Measurements from ENCODE around the gene RIMS3. TPM values are rescaled to one million over a fixed set of nuclear protein-coding genes. Genes with fewer than 3 reads are reported as not detected.

The RIMS3 gene
- total RNA-seq, 4 donors from 2014 or later, result 2.7 to 4.0 (median 3.0) TPM

DNA sequence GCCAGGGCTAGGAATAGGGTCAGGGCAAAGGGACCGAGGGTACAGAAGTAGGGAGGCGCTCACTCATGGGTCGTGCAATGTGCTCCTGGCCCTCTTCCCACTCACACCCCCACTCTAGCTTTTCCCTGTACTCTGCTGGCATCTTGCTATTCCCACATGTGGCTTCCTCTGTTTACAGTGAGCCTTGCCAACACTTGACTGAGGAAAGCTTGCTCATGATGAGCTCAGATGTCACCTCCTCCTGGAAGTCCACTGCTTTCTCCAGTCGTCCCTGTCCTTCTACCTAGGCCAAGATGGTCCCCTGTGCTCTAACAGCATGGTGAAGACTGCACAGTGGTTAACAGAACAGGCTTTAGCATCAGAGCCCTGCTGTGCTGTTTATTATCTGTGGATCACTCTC is 8.0 kb upstream of the RIMS3 start:
- no peak for TF ChIP-seq POLR2A (IDR thresholded peaks at IDR 0.05)
- TF ChIP-seq, protein P1, sequence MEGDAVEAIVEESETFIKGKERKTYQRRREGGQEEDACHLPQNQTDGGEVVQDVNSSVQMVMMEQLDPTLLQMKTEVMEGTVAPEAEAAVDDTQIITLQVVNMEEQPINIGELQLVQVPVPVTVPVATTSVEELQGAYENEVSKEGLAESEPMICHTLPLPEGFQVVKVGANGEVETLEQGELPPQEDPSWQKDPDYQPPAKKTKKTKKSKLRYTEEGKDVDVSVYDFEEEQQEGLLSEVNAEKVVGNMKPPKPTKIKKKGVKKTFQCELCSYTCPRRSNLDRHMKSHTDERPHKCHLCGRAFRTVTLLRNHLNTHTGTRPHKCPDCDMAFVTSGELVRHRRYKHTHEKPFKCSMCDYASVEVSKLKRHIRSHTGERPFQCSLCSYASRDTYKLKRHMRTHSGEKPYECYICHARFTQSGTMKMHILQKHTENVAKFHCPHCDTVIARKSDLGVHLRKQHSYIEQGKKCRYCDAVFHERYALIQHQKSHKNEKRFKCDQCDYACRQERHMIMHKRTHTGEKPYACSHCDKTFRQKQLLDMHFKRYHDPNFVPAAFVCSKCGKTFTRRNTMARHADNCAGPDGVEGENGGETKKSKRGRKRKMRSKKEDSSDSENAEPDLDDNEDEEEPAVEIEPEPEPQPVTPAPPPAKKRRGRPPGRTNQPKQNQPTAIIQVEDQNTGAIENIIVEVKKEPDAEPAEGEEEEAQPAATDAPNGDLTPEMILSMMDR (IDR thresholded peaks at IDR 0.05), result no peak
- WGBS, 2 donors, result 80% methylated on average over 4 of the region's 4 CpGs
- H3K4me3 ChIP-seq (ENCODE audit: low read depth, poor library complexity, severe bottlenecking), result no peak overlapping the region
- peak in 1 of 2 donors; percentile 26 for DNase-seq (ENCODE audit: low spot score in 2 of 2)
- intact Hi-C loops (cut with DNase I; ENCODE audit: low total_unique reads), result no loop called here

DNA sequence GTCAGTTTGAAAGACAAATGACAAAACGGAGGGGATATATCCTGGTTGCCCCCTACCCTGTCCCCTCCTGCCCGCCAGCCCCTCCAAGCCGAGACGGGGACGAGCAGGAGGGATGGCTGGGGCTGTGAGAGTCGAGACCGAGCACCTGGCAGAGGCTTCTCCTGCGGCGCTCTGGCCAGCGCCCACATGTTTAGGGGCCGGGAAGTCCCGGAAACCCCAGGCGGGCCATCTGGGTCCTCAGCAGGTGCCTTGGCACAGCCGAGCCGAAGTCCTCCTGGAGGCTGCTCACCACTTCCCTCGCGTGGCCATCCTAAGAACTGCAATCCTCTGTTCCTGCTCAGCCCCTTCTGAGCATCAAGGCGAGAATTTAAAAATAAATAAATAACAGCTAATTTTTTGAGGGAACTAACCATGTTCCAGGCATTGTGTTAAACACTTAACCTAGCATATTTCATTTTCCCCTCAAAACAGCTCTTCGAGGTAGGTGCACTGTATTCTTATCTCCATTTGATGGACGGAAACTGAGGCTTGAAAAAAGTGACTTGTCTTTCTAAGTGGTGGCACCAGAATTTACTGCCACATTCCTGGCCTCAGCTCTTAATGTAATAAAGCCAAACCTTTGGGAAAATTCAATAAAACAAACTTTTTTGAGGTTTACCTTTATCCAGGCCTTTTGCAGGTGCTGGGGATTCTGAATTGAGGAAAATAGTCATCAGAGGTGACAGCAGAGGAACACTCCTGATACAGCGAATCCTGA is 3.5 kb upstream of the RIMS3 start:
- H3K4me3 ChIP-seq (ENCODE audit: low read depth, poor library complexity, severe bottlenecking), result no peak overlapping the region
- intact Hi-C loops (cut with DNase I; ENCODE audit: low total_unique reads), result no loop called here
- peak; percentile 54 to 96 for DNase-seq (ENCODE audit: low spot score in 2 of 2)
- TF ChIP-seq, protein P1 (IDR thresholded peaks at IDR 0.05), result no peak
- TF ChIP-seq POLR2A (IDR thresholded peaks at IDR 0.05), result no peak
- 11% methylated on average over 21 of the region's 21 CpGs for WGBS, 2 donors

DNA sequence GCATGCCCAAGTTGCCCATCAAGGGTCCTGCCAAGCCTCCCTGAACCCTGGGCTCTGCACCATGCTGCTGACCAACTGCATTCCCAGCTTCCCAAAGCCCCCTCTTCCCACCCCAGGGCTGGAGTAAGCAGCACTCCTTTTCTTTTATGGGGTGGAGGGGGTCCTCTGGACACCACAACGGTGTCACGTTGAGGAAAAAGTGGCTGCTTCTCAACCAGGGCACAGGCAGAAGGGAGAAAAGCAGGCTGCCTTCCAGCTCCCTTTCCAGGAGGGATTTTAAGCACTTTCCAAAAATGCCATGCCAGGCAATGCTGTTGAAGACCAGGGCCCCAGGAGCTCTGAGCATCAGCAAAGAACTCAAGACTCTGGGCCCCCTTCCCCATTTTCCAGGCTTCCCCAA is 691 bp downstream of the RIMS3 start:
- WGBS, 2 donors, result 60 to 63% methylated on average over 2 of the region's 2 CpGs
- TF ChIP-seq, protein P1 (IDR thresholded peaks at IDR 0.05), result no peak
- TF ChIP-seq POLR2A (IDR thresholded peaks at IDR 0.05), result no peak
- DNase-seq (ENCODE audit: low spot score in 2 of 2), result no peak
- intact Hi-C loops (cut with DNase I; ENCODE audit: low total_unique reads), result no loop called here
- H3K4me3 ChIP-seq (ENCODE audit: low read depth, poor library complexity, severe bottlenecking), result no peak overlapping the region

DNA sequence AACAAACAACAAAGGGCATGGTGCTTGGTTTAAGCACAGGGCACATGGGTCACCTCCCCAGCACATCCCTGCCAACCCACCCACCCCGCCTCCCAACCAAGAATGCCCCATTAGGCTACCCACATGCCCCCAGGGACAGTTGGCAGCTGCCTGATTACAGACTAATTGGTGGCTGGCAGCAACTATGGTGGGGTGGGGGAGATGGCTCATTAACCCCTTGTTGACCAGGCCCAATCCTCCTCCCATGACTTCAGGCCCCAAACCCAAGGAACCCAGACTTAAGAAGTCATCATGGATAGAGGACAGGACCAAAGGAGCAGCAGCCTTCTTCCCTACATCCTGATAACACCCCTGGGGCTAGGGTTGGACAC is 1.3 kb downstream of the RIMS3 start:
- intact Hi-C loops (cut with DNase I; ENCODE audit: low total_unique reads), result no loop called here
- no peak for DNase-seq (ENCODE audit: low spot score in 2 of 2)
- H3K4me3 ChIP-seq (ENCODE audit: low read depth, poor library complexity, severe bottlenecking), result no peak overlapping the region
- TF ChIP-seq POLR2A (IDR thresholded peaks at IDR 0.05), result no peak
- TF ChIP-seq, protein P1 (IDR thresholded peaks at IDR 0.05), result no peak
- WGBS, 2 donors, result 54 to 91% methylated on average over 1 of the region's 1 CpG

DNA sequence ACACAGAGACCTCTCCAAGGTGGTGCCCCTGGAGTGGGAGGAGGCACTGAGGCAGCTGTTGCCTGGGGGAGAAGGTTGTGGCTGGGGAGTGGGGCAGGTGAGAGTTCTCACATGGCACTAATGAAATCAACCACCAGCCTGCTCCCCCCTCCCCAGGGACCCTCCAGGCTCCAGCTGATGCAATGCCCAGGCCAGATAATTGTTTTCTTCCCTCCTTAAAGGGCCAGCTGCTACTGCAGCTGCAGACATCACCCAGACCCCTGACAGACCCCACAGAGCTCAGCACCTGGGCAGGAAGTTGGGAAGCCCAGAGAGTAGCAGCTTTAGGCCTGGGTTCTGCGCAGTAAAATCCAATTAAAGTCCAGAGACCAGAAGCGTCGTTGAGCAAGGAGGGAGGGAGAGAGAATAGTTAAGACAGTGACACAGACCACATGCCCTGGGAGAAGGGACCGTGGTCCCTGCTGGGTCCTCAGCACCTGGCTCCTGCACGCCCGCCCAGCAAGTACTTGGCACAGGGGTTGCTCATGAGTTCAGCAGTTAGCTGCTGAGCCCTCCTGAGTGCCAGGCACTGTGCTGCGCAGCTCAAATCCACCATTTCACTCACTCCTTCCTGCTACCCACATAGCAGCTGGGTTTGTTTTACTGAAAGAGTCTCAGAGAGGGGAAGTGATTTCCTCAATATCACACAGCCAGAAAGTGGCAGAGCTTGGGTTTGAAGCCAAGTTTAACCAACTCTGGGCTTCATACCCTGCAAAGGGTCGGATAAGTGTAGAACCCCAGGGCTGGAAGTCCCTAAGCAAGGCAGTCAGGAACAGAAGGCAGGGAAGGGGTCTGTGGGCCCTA is 1.9 kb downstream of the RIMS3 start:
- H3K4me3 ChIP-seq (ENCODE audit: low read depth, poor library complexity, severe bottlenecking), result no peak overlapping the region
- 63 to 64% methylated on average over 8 of the region's 8 CpGs for WGBS, 2 donors
- intact Hi-C loops (cut with DNase I; ENCODE audit: low total_unique reads), result no loop called here
- TF ChIP-seq, protein P1 (IDR thresholded peaks at IDR 0.05), result no peak
- TF ChIP-seq POLR2A (IDR thresholded peaks at IDR 0.05), result no peak
- no peak for DNase-seq (ENCODE audit: low spot score in 2 of 2)
